Measurements from ENCODE around the gene CFAP410. TPM values are rescaled to one million over a fixed set of nuclear protein-coding genes. Genes with fewer than 3 reads are reported as not detected.

The CFAP410 gene
- polyA plus RNA-seq, 1 donor from 2014 or later: 36.5 TPM

DNA sequence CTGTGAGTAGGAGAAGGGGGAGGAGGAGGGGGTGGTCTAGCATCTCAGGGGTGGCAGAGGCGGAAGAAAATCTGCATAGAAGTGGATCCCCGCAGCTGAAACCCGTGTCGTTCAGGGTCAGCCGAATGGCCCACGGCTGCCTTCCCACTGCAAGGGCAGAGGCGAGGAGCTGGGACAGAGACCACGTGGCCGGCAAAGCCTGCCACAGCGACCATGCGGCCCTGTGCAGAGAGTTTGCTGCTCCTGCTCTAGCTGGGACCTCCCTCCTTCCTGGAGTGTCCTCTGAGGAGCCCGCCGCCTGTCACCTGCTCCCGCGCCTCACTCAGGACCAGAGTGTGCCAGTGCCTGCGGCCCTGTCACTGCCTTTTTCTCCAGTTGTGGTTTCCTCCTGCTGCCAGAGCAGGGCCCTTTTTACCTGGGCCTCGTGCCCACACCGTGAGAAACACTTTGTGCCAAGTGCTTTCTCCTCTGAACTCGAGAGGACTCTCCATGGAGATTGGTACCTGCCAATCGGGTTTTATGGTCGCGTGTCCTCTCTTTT, 8.8 kb upstream of the CFAP410 start:
- Histone ChIP-seq H3K4me3 (ENCODE audit: low read length) (no peak overlapping the region), H2AFZ (ENCODE audit: low read depth, low read length) (no peak overlapping the region), H3K27me3 (ENCODE audit: insufficient read depth, low read depth, low read length) (peaks cover 35% of the 10 kb centered on the region)

DNA sequence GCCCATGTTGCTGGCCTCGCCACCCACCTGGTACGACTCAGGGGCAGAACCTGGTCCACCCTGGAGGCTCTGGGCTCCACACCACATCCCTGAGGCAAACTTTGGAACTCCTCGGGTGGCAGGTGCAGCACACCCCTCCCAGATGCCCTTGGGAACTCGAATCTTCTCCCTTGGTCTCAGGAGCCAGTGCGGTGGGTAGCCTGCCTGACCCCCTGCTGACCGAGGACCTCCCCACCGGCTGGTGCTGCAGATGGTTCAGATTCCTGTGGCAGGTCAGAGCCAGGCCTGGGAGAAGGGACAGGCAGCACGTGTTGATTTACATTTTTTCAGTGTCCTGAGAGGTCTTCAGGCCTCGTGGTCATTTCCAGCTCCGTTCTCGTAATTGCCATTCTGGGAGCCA, 6.3 kb upstream of the CFAP410 start:
- H3K9me3 ChIP-seq (ENCODE audit: low read length): no peaks in the 10 kb centered on the region
- H3F3A ChIP-seq (ENCODE audit: insufficient read depth, low read length, poor library complexity, severe bottlenecking): no peaks in the 10 kb centered on the region
- no peaks in the 10 kb centered on the region for H4K20me1 ChIP-seq (ENCODE audit: insufficient read depth)
- H3K79me2 ChIP-seq (replicated peaks; ENCODE audit: insufficient read depth, low read length): no peaks in the 10 kb centered on the region
- H3K4me2 ChIP-seq (ENCODE audit: low read length): no peak overlapping the region
- peaks cover 15% of the 10 kb centered on the region for H3K27me3 ChIP-seq (ENCODE audit: insufficient read depth, low read depth, low read length)
- no peak overlapping the region for H2AFZ ChIP-seq (ENCODE audit: low read depth, low read length)
- H3K27ac ChIP-seq (ENCODE audit: low read length): no peak overlapping the region
- no peaks in the 10 kb centered on the region for H3K9me2 ChIP-seq (ENCODE audit: insufficient read depth, low read length)
- no peak overlapping the region for H3K9ac ChIP-seq (ENCODE audit: low read length)
- H3K36me3 ChIP-seq (ENCODE audit: insufficient read depth, low read length): no peaks in the 10 kb centered on the region
- no peak overlapping the region for H3K4me3 ChIP-seq (ENCODE audit: low read length)
- TF ChIP-seq, protein P1, sequence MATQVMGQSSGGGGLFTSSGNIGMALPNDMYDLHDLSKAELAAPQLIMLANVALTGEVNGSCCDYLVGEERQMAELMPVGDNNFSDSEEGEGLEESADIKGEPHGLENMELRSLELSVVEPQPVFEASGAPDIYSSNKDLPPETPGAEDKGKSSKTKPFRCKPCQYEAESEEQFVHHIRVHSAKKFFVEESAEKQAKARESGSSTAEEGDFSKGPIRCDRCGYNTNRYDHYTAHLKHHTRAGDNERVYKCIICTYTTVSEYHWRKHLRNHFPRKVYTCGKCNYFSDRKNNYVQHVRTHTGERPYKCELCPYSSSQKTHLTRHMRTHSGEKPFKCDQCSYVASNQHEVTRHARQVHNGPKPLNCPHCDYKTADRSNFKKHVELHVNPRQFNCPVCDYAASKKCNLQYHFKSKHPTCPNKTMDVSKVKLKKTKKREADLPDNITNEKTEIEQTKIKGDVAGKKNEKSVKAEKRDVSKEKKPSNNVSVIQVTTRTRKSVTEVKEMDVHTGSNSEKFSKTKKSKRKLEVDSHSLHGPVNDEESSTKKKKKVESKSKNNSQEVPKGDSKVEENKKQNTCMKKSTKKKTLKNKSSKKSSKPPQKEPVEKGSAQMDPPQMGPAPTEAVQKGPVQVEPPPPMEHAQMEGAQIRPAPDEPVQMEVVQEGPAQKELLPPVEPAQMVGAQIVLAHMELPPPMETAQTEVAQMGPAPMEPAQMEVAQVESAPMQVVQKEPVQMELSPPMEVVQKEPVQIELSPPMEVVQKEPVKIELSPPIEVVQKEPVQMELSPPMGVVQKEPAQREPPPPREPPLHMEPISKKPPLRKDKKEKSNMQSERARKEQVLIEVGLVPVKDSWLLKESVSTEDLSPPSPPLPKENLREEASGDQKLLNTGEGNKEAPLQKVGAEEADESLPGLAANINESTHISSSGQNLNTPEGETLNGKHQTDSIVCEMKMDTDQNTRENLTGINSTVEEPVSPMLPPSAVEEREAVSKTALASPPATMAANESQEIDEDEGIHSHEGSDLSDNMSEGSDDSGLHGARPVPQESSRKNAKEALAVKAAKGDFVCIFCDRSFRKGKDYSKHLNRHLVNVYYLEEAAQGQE (IDR thresholded peaks at IDR 0.05; ENCODE audit: borderline replicate concordance): no peak
- TF ChIP-seq SMC3 (conservative IDR thresholded peaks at IDR 0.05; ENCODE audit: poor library complexity) (no peak), EP300 (conservative IDR thresholded peaks at IDR 0.05; ENCODE audit: poor library complexity, severe bottlenecking) (no peak), TAF1 (IDR thresholded peaks at IDR 0.05; ENCODE audit: low read depth) (no peak), POLR2AphosphoS5 (IDR thresholded peaks at IDR 0.05) (no peak), RAD21 (conservative IDR thresholded peaks at IDR 0.05) (no peak), MXI1 (conservative IDR thresholded peaks at IDR 0.05; ENCODE audit: poor library complexity, severe bottlenecking) (no peak), EZH2 (IDR thresholded peaks at IDR 0.05; ENCODE audit: borderline replicate concordance, insufficient read depth, low read length, poor library complexity, severe bottlenecking) (no peak)
- TF ChIP-seq, protein P2, sequence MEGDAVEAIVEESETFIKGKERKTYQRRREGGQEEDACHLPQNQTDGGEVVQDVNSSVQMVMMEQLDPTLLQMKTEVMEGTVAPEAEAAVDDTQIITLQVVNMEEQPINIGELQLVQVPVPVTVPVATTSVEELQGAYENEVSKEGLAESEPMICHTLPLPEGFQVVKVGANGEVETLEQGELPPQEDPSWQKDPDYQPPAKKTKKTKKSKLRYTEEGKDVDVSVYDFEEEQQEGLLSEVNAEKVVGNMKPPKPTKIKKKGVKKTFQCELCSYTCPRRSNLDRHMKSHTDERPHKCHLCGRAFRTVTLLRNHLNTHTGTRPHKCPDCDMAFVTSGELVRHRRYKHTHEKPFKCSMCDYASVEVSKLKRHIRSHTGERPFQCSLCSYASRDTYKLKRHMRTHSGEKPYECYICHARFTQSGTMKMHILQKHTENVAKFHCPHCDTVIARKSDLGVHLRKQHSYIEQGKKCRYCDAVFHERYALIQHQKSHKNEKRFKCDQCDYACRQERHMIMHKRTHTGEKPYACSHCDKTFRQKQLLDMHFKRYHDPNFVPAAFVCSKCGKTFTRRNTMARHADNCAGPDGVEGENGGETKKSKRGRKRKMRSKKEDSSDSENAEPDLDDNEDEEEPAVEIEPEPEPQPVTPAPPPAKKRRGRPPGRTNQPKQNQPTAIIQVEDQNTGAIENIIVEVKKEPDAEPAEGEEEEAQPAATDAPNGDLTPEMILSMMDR (IDR thresholded peaks at IDR 0.05; ENCODE audit: poor library complexity, severe bottlenecking): no peak

More for the DNA sequence above, 8.8 kb upstream of the CFAP410 start:
- no peaks in the 10 kb centered on the region for H4K20me1 ChIP-seq (ENCODE audit: insufficient read depth)
- no peaks in the 10 kb centered on the region for H3K9me2 ChIP-seq (ENCODE audit: insufficient read depth, low read length)
- no peaks in the 10 kb centered on the region for H3K9me3 ChIP-seq (ENCODE audit: low read length)
- H3K27ac ChIP-seq (ENCODE audit: low read length): no peak overlapping the region
- no peaks in the 10 kb centered on the region for H3F3A ChIP-seq (ENCODE audit: insufficient read depth, low read length, poor library complexity, severe bottlenecking)
- no peaks in the 10 kb centered on the region for H3K79me2 ChIP-seq (replicated peaks; ENCODE audit: insufficient read depth, low read length)
- TF ChIP-seq MXI1 (conservative IDR thresholded peaks at IDR 0.05; ENCODE audit: poor library complexity, severe bottlenecking) (no peak), TAF1 (IDR thresholded peaks at IDR 0.05; ENCODE audit: low read depth) (no peak), EZH2 (IDR thresholded peaks at IDR 0.05; ENCODE audit: borderline replicate concordance, insufficient read depth, low read length, poor library complexity, severe bottlenecking) (no peak), POLR2AphosphoS5 (IDR thresholded peaks at IDR 0.05) (no peak), EP300 (conservative IDR thresholded peaks at IDR 0.05; ENCODE audit: poor library complexity, severe bottlenecking) (no peak), RAD21 (conservative IDR thresholded peaks at IDR 0.05) (no peak), SMC3 (conservative IDR thresholded peaks at IDR 0.05; ENCODE audit: poor library complexity) (no peak)
- TF ChIP-seq, protein P2 (IDR thresholded peaks at IDR 0.05; ENCODE audit: poor library complexity, severe bottlenecking): no peak
- TF ChIP-seq, protein P1 (IDR thresholded peaks at IDR 0.05; ENCODE audit: borderline replicate concordance): no peak
- no peak overlapping the region for H3K4me2 ChIP-seq (ENCODE audit: low read length)
- H3K9ac ChIP-seq (ENCODE audit: low read length): no peak overlapping the region
- no peaks in the 10 kb centered on the region for H3K36me3 ChIP-seq (ENCODE audit: insufficient read depth, low read length)

Data from neural cell (in vitro differentiated cells).